NCI-H774 (cell line): Measurements from ENCODE around the gene WNK1.

Source experiments
- DNase-seq: peaks from one replicate; lab custom pipeline; 2025; lab: John Stamatoyannopoulos, UW

The WNK1 gene

DNA sequence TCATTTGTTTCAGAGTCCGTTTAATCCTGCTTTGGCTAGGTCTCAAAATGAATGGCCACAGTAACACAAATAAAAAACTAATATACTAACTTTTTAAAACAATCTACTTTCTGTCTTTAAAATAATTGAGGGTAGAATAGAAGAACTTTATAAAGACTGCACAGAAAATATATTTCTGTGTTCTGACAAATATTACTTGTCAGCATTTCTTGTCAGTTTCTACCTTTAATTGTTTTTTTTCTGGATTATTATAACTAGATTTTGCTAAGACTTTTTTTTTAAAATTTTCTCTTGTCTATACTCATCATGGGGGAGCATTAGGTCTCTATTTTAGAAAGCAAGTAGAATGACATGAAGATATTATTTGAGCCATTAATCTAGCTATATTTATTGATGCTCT is 110.9 kb downstream of the WNK1 start:
- no peak for DNase-seq

DNA sequence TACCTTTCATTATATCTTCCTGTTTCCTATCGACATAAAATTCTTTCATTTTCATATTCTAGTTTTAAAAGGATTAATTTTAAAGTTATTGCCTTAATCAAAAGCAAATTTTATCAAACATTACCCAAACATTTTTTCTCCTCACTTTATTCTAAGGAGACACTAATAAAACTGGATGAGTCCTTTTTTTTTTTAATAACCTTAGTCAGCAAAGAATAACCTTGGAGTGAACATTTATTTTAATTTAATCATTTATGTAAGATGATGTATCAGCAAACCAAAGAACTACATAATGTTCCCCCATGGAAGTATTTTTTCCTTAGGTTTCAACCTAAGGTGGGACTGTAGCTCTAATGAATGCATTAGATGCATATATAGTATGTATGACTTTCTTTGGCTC is 113.2 kb downstream of the WNK1 start:
- no peak for DNase-seq

DNA sequence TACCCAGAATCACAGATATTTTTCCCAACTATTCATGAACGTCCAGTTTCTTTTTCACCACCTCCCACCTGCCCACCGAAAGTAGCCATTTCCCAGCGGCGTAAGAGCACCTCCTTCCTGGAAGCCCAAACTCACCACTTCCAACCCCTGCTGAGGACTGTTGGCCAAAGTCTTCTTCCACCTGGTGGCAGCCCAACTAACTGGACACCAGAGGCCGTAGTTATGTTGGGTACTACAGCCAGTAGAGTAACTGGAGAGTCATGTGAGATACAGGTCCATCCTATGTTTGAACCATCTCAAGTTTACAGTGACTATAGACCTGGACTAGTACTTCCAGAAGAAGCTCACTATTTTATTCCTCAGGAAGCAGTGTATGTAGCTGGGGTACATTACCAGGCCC is 115.5 kb downstream of the WNK1 start:
- no peak for DNase-seq

DNA sequence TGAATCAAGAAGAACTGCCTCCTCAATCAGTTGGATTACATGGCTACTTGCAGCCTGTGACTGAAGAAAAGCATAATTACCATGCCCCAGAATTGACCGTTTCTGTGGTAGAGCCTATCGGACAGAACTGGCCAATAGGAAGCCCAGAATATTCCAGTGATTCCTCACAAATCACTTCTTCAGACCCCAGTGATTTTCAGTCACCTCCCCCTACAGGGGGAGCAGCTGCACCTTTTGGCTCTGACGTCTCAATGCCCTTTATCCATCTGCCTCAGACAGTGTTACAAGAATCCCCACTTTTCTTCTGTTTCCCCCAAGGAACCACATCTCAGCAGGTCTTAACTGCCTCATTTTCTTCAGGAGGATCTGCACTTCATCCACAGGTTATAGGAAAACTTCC is 116.3 kb downstream of the WNK1 start:
- no peak for DNase-seq

DNA sequence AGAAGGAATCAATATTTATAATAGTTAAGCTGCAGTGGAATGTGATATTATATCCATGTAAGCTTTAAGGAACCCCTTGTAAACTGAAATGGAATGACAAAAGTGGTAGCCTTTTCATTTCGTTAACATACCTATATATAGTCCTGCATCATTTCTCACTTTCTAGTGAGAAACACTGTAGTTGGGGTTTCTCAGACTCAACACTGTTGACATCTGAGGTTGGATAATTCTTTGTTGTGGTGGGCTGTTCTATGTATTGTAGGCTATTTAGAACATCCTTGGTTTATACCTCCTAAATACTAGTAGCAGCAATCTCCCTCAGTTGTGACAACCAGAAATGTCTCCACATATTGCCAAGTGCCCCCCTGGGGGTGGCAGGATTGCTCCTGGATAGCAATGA is 118.0 kb downstream of the WNK1 start:
- DNase-seq: no peak

DNA sequence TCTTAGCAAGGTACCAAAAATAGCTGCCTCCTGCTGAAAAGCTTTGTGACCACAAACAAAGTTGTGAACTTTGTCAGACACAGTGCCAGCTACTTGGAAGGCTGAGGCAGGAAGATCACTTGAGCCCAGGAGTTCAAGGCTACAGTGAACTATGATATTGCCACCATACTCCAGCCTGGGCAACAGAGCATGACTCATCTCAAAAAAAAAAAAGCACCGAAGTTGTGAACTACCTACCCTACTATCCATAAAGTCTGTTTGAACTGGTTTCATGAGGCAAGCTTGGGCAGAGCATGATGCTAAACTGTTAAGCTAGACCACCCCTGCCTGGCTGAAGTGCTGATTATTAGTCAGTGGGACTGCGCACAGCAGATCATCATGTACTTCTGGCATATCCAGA is 121.6 kb downstream of the WNK1 start:
- no peak for DNase-seq

DNA sequence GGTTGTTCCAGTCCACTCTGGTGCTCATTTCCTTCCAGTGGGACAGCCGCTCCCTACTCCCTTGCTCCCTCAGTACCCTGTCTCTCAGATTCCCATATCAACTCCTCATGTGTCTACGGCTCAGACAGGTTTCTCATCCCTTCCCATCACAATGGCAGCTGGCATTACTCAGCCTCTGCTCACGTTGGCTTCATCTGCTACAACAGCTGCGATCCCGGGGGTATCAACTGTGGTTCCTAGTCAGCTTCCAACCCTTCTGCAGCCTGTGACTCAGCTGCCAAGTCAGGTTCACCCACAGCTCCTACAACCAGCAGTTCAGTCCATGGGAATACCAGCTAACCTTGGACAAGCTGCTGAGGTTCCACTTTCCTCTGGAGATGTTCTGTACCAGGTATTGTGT is 127.3 kb downstream of the WNK1 start:
- DNase-seq: no peak

DNA sequence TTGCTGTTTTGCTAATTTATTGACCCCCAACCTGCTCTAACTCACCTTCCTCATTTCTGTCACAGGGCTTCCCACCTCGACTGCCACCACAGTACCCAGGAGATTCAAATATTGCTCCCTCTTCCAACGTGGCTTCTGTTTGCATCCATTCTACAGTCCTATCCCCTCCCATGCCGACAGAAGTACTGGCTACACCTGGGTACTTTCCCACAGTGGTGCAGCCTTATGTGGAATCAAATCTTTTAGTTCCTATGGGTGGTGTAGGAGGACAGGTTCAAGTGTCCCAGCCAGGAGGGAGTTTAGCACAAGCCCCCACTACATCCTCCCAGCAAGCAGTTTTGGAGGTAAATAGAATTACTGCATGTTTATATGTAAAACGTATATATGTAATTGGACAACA is 128.3 kb downstream of the WNK1 start:
- no peak for DNase-seq

DNA sequence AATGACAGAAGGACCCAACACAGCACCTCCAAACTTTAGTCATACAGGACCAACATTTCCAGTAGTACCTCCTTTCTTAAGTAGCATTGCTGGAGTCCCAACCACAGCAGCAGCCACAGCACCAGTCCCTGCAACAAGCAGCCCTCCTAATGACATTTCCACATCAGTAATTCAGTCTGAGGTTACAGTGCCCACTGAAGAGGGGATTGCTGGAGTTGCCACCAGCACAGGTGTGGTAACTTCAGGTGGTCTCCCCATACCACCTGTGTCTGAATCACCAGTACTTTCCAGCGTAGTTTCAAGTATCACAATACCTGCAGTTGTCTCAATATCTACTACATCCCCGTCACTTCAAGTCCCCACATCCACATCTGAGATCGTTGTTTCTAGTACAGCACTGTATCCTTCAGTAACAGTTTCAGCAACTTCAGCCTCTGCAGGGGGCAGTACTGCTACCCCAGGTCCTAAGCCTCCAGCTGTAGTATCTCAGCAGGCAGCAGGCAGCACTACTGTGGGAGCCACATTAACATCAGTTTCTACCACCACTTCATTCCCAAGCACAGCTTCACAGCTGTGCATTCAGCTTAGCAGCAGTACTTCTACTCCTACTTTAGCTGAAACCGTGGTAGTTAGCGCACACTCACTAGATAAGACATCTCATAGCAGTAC is 132.5 kb downstream of the WNK1 start:
- no peak for DNase-seq

DNA sequence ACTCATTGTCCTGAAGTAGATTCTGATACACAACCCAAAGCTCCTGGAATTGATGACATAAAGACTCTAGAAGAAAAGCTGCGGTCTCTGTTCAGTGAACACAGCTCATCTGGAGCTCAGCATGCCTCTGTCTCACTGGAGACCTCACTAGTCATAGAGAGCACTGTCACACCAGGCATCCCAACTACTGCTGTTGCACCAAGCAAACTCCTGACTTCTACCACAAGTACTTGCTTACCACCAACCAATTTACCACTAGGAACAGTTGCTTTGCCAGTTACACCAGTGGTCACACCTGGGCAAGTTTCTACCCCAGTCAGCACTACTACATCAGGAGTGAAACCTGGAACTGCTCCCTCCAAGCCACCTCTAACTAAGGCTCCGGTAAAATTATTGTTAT is 133.3 kb downstream of the WNK1 start:
- no peak for DNase-seq

DNA sequence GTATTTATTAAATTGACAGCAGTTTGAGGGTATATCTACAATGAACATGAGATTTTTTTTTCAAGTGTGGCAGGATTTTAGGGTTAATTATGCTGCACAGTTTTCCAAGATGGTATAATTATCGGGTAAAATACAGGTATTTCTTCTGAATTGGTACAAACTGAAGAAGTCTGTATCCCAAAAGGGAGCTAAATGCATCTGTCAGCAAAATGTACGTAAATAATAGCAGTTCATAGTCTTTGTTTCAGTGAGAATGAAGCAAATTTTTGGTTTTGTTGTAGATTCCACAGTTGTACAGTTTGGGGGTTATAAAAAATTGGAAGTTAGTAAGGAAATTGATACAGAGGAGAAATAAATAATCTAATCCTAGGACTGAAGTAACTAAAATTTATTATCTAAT is 133.8 kb downstream of the WNK1 start:
- DNase-seq: no peak

DNA sequence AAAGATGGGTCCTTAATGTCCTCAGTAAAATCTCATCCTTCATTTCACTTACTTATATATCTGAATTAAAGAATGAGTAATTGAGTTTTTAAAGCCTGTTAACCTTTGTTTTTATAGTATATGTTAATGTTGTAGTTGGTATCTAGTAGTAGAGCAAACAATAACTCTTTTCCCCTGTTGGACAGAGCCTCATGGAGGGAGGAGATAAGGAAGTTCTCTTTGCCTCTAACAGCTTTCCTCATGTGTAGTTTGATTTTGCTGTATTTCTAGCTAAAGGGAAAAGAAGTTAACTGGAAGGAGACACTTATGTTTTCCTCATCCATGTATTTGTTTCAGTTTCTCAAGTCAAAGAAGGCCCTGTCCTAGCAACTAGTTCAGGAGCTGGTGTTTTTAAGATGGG is 141.8 kb downstream of the WNK1 start:
- no peak for DNase-seq

DNA sequence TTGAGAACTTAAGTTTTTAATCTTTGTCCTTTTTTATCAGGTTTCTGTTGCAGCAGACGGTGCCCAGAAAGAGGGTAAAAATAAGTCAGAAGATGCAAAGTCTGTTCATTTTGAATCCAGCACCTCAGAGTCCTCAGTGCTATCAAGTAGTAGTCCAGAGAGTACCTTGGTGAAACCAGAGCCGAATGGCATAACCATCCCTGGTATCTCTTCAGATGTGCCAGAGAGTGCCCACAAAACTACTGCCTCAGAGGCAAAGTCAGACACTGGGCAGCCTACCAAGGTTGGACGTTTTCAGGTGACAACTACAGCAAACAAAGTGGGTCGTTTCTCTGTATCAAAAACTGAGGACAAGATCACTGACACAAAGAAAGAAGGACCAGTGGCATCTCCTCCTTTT is 143.7 kb downstream of the WNK1 start:
- no peak for DNase-seq

DNA sequence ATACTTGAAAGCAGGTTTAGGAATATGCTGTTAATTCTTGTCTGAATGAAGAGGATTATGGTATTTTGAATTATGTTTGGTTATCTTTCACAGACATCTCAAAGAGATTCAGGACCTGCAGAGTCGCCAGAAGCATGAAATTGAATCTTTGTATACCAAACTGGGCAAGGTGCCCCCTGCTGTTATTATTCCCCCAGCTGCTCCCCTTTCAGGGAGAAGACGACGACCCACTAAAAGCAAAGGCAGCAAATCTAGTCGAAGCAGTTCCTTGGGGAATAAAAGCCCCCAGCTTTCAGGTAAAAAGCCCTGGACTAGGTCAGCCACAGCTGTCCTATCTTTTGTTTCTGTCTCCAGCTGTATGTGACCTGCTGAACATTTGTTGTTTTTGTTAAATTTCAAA is 145.0 kb downstream of the WNK1 start:
- DNase-seq: no peak

DNA sequence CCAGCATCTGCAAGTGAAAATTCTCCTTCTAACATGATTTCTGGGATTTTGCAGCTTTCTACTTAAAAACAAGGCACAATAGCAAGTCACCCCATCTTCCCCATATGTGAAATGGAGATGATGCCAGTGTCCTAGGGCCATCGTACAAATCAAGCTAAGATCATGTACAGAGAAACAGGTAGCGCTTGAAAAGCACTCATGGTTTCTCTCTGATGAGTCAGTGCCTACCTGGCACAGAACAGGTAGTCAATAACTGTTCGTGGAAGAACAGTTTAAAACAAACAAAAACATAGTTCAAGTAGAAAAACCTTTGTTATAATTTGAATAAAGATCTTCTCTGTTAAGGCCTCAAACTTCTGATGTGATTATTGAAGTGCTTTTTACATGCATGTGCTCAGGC is 150.2 kb downstream of the WNK1 start:
- DNase-seq: no peak

DNA sequence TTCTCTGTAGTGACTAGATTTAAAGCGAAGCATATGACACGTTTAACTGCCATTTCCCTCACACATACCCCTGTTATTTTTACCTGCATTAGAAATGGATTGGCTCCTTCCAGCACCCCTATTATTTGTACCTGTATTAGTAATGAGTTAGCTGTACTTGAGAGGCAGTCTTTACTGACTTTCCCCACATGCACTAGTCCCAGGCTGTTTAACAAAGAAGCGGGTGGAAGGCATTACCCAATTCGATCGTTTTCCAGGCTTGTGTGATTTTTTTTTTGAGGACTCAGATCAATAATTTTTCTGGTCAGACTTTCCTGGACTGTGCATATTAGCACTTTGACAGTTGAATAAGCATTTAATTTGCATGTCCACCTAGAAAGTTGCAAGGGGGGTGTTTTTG is 150.7 kb downstream of the WNK1 start:
- no peak for DNase-seq

DNA sequence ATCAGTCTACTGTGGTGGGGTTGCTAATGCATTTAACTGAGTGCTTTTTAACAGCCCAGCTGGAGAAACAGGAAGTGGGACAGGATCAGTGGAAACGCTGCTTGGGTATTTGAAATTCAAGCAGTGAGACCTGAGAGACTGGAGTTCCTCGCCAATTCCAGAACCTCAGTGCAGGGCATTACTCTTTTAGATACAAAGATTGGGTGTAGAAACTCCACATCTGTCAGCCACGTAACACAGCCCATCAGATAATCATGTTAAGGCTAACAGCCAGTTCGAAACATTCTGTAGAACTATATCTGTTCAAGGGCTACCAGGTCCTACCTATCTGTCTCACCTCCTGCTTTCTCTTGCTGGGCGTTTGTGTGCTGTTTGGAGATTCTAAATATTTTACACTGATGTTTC is 151.6 kb downstream of the WNK1 start:
- DNase-seq: no peak

DNA sequence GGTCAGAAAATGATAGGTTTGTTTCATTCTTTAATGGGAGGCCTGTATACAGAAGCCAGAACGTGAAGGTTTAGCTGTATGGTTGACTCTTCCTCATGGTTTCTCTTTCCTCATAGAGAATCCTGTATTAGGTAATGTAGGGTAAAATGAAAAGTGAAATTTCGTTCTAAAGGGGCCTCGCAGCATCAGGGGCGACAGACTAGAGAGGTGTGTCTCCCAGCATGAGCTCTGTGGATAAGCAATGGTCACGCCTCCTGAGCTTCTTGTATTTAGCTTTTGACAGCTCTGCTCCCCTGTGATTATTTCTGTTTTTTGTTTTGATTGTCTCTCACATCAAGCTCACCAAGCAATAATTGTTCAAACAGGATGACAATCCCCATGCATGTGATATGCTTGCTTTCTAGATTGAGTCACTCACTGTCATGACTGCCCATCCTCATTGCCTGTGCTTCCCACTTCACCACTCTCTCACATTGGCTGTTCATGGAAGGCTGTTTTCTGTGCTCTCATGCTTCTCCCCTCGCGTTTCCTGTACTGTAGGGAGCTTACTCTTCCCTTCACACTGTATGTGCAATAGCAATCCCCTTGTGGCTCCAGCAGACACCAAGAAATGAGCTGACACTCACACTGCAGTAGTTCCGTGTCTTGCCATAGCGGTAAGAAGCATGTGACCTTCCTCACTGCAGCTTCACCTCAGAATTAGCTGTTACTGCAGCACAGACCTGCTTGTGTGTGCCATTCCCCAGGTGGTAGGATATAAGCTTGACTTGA is 153.1 kb downstream of the WNK1 start:
- DNase-seq: no peak

DNA sequence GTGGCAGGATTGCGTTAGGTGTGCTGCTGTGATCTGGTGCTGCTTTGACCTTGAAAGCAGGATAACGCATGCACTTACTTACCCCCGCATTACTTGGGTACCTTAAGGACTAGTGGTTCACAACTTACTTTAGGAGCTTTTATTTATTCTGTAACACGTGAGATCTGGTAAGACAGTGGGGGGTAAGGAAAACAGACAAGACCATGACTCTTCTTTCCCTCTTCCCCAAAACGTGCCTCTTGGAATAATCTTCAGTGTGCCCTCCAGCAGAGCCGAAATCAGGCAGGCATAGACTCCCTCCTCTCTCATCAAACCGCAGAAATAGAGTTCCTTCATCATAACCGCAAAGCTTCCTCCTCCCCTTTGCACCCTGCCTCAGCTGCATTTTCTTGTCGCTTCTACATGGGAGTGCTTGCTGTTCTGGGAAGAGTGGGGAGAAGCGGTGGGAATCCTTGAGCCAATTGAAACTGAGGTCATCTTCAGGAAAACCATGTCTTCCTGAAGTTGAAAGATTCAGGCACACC is 153.7 kb downstream of the WNK1 start:
- DNase-seq: no peak

DNA sequence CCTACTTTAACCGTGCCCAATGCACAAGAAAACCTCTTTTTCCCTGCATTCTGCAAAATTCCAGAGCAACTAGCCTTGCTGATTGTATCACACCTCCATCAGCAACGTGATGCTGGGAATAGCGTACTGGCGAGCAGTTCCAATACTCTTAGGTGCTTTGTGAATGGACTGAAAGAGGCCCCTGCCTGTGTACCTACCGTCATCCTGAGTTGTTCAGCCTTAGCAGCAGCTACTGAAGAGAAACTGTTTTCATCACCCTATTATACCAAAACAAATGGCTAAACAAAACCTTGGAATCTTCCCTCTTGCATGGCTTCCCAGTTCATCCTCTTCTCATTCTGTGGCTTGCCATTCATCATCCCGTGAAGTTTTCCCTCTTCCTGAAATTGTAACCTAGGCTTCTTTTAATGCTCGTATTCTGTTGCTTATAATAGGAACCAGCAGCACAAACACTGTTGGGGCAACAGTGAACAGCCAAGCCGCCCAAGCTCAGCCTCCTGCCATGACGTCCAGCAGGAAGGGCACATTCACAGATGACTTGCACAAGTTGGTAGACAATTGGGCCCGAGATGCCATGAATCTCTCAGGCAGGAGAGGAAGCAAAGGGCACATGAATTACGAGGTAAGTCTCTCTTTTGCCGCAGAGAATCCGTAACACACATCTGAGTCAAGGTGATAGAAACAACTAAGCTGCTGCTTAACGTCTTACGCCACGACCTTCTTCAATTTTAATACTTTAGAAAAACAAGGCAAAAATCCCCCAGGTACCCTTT is 155.2 kb downstream of the WNK1 start:
- no peak for DNase-seq

DNA sequence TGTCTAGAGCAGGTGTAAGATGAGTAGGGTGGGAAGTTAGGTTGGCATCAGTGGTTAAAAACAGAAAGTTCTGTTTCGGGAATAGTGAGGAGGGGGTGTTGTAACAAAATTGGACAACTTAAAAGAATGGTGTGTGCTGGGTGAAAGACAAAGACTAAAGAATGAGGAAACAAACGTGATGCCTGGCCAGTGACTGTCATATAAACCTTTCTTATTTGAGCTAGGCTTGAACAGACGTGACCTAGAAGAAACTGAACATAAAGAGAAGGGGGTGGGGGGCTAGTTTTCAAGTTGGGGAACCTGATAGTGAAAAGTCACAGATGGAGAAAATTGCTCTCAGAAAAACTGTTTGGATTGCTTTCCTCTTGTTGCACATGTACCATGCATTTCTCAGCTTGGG is 157.5 kb downstream of the WNK1 start:
- no peak for DNase-seq

DNA sequence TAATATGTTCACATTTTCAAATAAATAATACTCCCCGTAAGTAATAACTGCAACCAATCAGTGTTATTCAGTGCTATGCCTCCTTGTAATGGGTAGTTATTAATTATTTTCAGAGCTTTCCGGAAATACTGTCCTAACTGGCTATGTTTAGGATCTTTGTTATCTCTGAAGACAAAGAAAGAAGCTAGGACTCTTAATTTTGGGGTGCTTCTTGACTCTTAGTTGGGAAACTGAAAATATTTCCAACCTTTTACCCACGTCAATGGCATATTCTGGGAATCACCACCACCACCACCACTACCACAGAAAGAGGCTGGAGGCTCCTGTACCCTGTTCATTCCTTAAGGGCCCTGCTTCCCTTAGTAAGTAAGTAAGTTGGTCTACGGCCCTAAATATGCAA is 158.0 kb downstream of the WNK1 start:
- DNase-seq: no peak

DNA sequence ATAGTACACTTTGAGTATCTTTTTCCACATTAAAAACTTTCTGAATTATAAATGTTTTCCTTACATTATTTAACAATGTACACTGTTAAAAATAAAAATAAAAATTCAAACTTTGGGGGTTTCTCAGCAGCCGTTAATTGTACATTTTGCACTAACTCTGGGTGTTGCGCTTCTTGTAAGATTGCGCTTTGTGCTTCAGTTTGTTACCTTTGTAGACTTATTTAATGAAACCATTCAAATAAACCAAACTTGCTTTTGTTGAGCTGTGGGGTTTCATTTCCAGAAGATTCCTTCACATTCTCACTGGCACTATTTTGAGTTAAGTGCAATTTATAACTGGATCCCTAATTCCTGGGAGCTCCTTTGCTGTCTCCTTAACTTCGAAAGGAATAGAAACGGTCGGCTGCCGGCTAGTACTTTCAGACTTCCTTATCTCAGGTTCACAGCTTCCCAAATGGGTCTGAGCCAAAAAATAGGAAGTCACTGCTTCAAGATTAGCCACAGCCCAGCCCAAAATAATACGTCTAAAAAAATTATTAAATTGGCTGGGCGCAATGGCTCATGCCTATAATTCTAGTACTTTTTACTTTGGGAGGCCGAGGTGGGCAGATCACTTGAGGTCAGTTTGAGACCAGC is 158.9 kb downstream of the WNK1 start:
- DNase-seq: no peak
